Colonic mucosa (tissue), 4 donors: ENCODE measurements around the gene RTP2. TPM values are rescaled to one million over a fixed set of nuclear protein-coding genes. Genes with fewer than 3 reads are reported as not detected.
"Not testable (repeated sequence)": the region's sequence is repeated elsewhere in the genome, so short reads cannot be mapped to it uniquely, and the experiment has no call there.

ENCODE experiments used
- DNase-seq: peaks from one replicate; pipeline ENCODE4 v3.0.0-alpha.2; 2020
- H3K27ac ChIP-seq: fragments of 200-600 bp; one replicate; pipeline ENCODE4 v1.8.0; 2021
- H3K27me3 ChIP-seq: fragments of 200-600 bp; one replicate; pipeline ENCODE4 v1.8.0; 2021
- H3K36me3 ChIP-seq: fragments of 200-600 bp; one replicate; pipeline ENCODE4 v1.8.0; 2021
- H3K4me1 ChIP-seq: fragments of 200-600 bp; one replicate; pipeline ENCODE4 v1.8.0; 2021; ENCODE audit warnings: mild to moderate bottlenecking
- H3K4me3 ChIP-seq: fragments of 200-600 bp; one replicate; pipeline ENCODE4 v1.8.0; 2021
- H3K9ac ChIP-seq, 2 donors: one replicate each; pipeline ENCODE4 v1.7.0; 2013; ENCODE audit warnings: control low read depth in 2 of 2, low read depth in 2 of 2, low read length in 2 of 2
- H3K9me3 ChIP-seq: fragments of 200-600 bp; one replicate; pipeline ENCODE4 v1.8.0; 2021
- CTCF ChIP-seq: fragments of 200-600 bp; IDR thresholded peaks from one replicate; pipeline ENCODE4 v1.8.0; 2022; ENCODE audit warnings: antibody characterized with exemption, mild to moderate bottlenecking
- intact Hi-C: fragments of 100-400 bp; cut with DNase I; formaldehyde crosslinking; loops from one replicate; pipeline ENCODE4 v1.14.1; 2022
- total RNA-seq, 2 donors: library from RNA; stranded (reverse); fragmentation: NEBNext Ultra II Directional in 1 of 2; extraction: Animal tissue kit (Norgen Biotek cat#: 25700) in 1 of 2; gene quantifications; one replicate each; pipeline ENCODE4 v1.2.1, GENCODE V29; 2021
- donor health status: healthy.
- donor health status: DM: no; HTN: no; CAD: no.
- donor health status: DM: no; HTN: no; CAD: no.

The RTP2 gene
- total RNA-seq, 2 donors from 2014 or later: not detected

GRCh38 chr3:187689984-187690383 lies 12.4 kb downstream of the RTP2 start:
- TF ChIP-seq CTCF: no peak
- no peaks in the 10 kb centered on the region for H3K9me3 ChIP-seq
- H3K27ac ChIP-seq: no peak overlapping the region
- no peaks in the 10 kb centered on the region for H3K36me3 ChIP-seq
- H3K27me3 ChIP-seq: no peaks in the 10 kb centered on the region
- H3K4me1 ChIP-seq: no peaks in the 10 kb centered on the region
- H3K9ac ChIP-seq: no peak overlapping the region
- intact Hi-C loops: no loop called here
- DNase-seq: no peak
- no peak overlapping the region for H3K4me3 ChIP-seq

GRCh38 chr3:187686621-187687273 lies 15.6 kb downstream of the RTP2 start:
- H3K4me3 ChIP-seq: no peak overlapping the region

GRCh38 chr3:187685948-187686347 lies 16.4 kb downstream of the RTP2 start:
- no peak for TF ChIP-seq CTCF
- no peaks in the 10 kb centered on the region for H3K4me1 ChIP-seq
- no peaks in the 10 kb centered on the region for H3K36me3 ChIP-seq
- no peaks in the 10 kb centered on the region for H3K9me3 ChIP-seq
- H3K9ac ChIP-seq: no peak overlapping the region
- intact Hi-C loops: no loop called here
- no peaks in the 10 kb centered on the region for H3K27me3 ChIP-seq
- no peak for DNase-seq
- no peak overlapping the region for H3K27ac ChIP-seq
- H3K4me3 ChIP-seq: no peak overlapping the region

More at GRCh38 chr3:187686621-187687273, 15.6 kb downstream of the RTP2 start:
- TF ChIP-seq CTCF: no peak
- no peaks in the 10 kb centered on the region for H3K9me3 ChIP-seq
- no peaks in the 10 kb centered on the region for H3K27me3 ChIP-seq
- DNase-seq: no peak
- no peaks in the 10 kb centered on the region for H3K4me1 ChIP-seq
- H3K9ac ChIP-seq: no peak overlapping the region
- no peak overlapping the region for H3K27ac ChIP-seq
- intact Hi-C loops: no loop called here
- no peaks in the 10 kb centered on the region for H3K36me3 ChIP-seq

- Histone ChIP-seq H3K4me3 (no peak overlapping the region), H3K4me1 (no peaks in the 10 kb centered on the region), H3K27ac (no peak overlapping the region), H3K9me3 (no peaks in the 10 kb centered on the region), H3K27me3 (no peaks in the 10 kb centered on the region), H3K36me3 (no peaks in the 10 kb centered on the region), H3K9ac (no peak overlapping the region)
- DNase-seq: no peak
- no peak for TF ChIP-seq CTCF
- intact Hi-C loops: no loop called here
Observed at GRCh38 chr3:187684880-187685279, 17.5 kb downstream of the RTP2 start.

- no peak overlapping the region for H3K27ac ChIP-seq
- intact Hi-C loops: no loop called here
- H3K27me3 ChIP-seq: no peaks in the 10 kb centered on the region
- no peaks in the 10 kb centered on the region for H3K4me1 ChIP-seq
- no peak for DNase-seq
- no peaks in the 10 kb centered on the region for H3K36me3 ChIP-seq
- no peak overlapping the region for H3K4me3 ChIP-seq
- H3K9ac ChIP-seq: no peak overlapping the region
- TF ChIP-seq CTCF: no peak
- H3K9me3 ChIP-seq: no peaks in the 10 kb centered on the region
Observed at GRCh38 chr3:187684444-187684843, 17.9 kb downstream of the RTP2 start.

GRCh38 chr3:187681756-187682155 lies 20.6 kb downstream of the RTP2 start:
- intact Hi-C loops, H3K36me3 ChIP-seq, H3K27ac ChIP-seq, H3K27me3 ChIP-seq, DNase-seq, H3K9ac ChIP-seq, H3K4me3 ChIP-seq, H3K9me3 ChIP-seq, H3K4me1 ChIP-seq: not testable (repeated sequence)
